C1 segment of cervical spinal cord (tissue), 14 donors: ENCODE data around the gene NRP2.

Experiments used
- DNase-seq, 14 donors: peaks; one replicate each; lab custom pipeline; 2025; lab: John Stamatoyannopoulos, UW

Gene NRP2

DNA sequence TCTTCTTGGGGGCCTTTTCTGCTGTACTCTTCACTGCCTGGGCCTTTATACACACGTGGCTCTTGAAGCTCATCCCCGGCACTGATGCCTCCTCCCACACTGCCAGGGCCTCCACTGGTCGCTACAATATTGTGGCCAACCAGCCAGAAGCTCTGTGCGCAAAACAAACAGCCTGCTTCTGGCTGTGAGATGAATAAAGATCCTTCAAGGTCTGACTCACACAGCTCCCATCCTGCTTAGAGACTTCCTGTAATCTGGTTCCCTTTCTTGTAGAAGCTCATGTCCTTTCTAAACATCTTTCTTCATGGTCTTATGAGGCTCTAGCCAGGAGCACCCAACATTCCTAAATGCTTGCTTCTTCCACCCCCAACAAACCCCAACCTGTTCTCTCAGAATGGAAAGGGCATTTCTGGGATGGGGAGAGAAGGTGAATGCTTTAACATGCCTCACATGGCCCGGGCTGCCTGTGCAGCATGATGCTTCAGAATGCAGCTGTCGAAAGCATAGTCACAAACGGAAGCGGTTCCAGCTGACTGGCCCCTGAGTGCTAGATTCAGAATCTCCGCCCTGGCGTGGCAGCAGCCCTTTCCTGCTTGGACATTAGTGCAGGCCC lies 24.6 kb downstream of the NRP2 start:
- peak in 8 of 14 donors; percentile 11 to 74 (median 50) for DNase-seq

DNA sequence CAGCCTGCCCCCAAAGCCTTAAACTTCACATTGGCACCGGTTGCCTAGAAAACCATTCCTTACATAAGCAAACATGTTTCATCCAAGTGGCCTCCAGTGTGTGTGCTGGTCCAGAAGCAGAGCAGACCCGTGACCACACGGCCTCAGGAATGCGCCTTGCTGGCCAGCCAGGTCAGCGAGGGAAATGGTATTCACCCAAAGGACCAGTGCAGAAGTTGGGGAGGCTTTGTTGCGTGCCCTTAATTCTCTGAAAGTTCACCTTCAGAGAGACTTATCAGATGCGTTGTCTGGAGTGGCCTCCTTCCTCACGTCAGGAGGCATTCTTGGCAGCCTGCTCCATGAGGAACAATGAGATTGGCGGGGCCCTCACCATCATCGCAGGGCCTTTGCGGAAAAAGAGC lies 25.9 kb downstream of the NRP2 start:
- DNase-seq = no peak

DNA sequence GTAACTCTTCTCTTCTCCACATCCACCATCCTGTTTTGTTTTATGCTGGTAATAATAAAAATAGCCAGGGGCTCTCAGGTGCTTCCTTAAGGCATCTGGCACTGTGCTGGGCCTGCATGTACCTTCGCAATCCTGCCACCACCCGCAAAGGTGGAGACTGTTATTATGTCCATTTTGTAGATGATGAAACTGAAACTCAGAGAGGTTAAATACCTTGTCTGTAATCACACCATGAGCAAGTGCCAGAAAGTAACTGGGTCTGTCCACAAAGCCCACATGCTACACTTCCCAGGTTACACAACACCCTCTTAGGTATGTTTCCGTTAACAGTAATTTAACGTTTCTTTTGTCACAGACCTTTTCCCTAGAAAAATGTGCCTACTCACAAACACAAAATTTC lies 27.0 kb downstream of the NRP2 start:
- no peak for DNase-seq

DNA sequence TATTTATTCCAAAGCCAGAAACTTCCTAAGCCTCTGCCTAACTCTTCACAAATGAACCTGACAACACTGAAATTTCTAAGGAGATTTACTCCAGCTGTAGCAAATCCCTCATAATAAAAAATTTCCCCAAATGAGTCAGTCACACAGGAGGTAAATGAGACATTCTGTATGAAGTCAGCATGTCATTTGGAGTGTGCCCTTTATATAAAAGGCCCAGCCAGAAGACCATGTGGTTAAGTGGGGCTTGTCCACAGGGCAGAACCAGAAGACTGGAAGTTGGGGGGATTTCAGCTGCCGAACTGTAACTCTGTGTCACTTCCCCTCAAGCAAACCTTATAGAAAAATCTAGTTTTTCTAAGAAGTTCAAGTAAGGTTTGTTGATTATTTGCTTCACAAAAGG lies 30.2 kb downstream of the NRP2 start:
- DNase-seq = no peak

DNA sequence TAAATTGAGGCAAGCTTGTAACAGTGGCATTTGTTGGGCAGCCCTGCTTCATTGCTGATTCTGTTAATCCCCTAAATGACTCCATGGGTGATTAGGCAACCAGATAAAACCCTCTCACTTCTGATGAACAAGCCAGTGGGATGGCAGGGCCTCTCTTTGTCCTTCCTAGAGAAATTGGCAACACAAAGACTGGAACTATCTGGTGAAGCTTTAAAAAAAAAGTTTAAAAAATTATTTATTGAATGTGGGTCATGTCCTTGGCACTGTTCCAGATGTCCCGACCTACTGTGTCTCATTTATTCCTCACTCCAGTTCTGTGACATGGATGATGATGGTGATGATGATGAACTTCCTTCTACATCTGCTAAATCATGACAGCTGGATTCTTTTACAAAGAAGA lies 30.8 kb downstream of the NRP2 start:
- no peak for DNase-seq

DNA sequence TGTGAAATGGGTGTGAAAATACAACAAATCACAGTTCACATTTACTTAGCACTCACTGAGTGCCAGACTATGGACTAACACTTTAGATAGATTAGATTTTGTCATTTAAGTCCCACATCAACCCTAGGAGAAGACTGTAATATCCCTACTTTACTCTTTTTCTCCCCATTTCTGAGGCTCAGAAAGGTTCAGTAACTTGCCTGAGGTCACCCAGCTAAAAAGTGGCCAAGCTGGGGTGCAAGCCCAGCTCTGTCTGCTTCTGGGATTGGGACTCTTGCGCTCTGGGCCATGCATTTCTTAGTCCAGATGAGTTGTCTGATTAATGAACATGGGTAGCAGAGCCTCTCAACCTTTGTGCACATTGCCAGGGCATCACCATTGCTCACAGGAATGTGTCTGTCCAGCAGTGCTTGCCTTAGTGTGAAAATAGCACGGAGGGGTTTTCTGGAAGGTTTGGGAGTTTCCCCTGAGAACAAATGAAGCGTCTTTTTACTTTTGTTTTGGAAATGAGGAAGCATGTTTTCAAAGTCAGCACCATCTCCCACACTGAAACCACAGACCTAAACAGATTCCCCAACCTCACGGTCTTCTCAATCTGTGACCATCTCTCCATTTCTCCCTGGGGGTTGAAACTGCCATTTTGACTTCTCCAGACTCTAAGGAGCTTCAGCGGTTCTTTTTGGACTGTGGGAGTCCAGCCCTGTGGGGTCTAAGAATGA lies 31.9 kb downstream of the NRP2 start:
- peak in 1 of 14 donors; percentile 8 for DNase-seq

DNA sequence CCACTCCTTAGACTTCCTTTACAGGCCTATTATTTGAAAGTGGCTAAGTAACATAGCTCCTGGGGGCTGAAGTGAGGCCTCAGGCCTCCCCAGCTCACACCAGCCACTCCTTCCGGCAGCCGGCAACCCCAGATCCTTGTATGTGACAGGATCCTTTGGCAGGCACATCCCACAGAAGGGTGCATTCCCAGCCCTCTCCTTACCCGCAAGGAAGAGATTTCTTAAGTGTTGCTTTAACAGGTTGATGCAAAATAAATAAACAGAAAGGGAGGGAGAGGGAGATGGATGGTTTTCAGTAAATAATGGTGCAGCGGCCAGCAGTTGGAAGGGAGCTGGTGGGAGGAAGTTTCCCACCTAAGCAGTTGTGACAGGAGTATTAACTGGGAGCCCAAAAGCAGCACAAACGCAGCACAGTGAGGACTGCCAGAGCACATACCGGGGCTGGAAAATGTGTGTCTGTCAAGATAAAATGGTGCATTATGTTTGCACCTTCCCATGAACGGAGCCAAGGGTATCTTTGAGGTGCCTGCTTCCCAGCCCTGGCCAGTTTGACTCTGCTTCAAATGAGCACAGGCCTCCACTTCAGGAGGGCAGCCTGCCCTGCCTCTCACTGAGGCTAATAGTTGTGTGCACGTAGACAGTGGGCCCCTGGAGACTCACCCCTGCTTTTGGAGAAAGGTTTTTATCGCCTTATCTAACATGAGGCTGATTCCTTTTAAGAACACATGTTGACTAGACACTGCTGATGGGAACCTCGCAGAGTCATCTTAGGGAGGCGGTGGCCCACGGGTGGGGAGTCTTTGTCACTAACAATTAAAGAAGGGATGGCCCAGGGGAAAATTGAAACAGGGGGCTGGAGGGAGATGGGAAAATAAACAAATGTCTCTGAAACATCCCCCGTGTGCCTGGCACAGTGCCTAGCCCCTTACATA lies 32.8 kb downstream of the NRP2 start:
- DNase-seq = peak in 1 of 14 donors; percentile 16

DNA sequence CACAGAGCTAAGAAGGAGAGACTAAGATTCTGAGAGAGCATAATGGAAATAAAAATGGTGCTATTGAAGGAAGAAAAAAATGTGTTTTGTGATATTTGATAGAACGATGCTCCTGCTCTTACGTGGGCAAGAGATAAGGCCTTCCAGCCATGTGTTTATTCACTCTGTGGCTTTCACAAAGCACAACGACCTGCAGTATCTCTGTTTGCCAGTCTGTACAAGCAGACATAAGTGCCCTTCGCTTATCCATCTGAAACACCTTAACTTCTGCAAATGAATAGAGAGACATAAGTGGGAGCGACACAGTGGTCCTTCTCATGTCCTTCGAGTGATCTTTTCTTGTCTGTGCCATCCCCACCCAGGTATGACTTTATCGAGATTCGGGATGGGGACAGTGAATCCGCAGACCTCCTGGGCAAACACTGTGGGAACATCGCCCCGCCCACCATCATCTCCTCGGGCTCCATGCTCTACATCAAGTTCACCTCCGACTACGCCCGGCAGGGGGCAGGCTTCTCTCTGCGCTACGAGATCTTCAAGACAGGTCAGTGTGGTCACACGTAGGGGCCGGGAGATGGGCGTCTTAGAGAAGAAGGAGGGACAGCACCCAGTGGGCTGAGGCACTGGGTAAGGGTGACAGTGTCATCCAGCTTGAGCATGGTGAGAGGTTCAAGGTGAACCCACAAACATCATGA lies 33.7 kb downstream of the NRP2 start:
- DNase-seq = no peak

DNA sequence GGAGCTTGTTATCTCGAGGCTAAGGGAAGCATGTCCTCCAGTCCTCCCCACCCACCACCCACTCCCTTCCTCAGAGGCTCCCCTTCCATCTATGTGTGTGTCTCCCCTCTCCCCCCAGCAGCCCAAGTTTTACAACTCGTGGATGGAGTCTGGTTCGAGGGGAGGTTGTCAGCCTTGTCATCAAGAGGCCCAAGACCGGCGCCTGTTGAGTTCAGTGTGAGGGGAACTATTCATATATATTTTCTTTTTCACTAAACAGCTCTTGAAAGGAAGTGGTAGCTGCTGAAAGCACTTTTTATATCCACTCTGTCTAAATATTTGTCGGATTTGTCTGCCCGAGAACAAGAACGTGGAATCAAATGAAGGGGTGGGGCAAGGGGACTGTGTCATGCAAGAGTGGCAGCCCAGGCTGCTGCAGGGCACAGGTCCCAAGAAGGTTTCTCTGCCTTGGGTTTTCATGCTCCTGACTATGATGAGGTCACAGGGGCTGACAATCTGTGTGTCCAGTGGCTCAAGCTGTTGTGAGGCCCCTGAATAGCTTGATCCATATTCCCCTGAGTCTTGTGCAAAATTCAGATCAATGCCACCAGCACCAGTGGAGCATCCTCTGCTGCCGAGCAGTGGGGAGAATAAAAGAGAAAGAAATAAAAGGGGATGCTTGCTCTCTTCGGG lies 35.0 kb downstream of the NRP2 start:
- no peak for DNase-seq

DNA sequence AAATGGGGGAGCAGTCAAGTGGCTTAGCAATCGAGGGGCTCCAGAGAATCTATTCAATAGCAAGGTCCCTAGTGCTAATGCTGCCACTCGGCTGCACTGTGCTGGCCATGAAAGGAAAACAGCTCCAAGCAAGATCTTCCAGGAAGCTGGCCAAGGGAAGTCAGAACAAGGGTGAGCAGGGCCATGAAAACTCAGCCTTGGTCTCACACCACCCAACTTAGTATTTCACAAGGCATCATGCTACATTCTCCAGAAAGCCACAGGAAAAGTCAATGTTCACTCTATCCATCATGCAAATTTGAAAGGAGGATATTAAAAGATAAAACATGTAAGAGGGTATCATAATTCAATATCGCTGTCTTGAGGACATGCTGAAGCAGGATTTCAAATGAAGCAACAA lies 35.7 kb downstream of the NRP2 start:
- no peak for DNase-seq

DNA sequence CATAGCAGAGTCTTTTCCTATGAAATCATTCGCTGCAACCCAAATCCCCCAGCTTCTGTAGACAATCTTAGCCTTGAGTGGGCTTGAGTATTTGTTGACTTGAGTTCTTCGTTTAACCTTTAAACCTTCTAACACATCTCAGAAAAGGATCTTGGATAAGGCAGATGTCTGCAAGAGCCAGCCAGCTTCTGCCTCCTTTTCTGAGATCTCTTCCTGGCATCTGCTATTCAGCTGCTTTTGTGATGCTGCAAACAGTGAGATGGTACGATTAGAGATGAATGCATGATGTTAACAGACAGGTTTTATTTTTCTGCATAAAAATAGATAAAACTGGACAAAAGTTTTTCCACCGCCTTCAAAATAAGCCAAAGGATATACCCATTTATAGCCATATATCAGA lies 37.5 kb downstream of the NRP2 start:
- no peak for DNase-seq

DNA sequence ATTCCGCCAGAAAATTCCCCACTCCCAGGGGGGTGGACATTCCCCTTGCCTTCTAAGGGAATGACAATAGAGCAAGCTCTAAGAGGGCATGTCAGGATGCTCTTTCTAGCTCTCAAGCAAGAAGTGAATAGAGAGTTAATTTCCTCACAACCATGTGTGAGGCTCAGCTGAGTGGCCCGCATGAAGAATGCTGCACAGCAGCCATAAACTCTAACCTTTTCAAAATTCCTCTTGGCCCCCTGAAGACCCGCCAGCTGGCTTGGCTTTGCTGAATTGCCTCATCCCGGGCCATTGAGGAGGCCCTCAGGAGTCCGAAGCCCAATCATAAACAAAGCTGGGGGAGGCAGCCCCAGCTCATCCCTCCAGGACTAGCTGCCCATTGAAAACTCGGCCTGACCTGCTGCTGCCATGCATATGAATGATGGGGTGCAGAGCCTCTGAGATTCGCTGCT lies 38.2 kb downstream of the NRP2 start:
- DNase-seq = no peak

DNA sequence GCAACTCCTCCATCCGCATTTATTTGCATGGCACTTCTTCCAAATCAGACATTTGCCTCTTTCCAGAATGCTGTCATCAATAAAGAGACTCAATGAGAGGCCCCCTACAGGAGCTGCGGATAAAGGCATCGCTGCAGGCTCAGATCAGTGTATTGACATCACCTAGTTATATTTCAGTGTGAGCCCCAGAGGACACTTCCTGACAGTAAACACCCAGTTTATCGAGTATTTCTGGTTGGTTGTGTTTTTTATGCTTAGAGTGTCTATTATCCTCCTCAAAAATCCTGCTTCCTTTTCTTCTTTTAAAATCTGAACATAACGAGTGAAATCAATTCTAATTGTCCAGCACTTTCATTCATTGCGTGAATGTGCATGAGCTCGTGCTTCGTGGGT lies 38.8 kb downstream of the NRP2 start:
- no peak for DNase-seq

DNA sequence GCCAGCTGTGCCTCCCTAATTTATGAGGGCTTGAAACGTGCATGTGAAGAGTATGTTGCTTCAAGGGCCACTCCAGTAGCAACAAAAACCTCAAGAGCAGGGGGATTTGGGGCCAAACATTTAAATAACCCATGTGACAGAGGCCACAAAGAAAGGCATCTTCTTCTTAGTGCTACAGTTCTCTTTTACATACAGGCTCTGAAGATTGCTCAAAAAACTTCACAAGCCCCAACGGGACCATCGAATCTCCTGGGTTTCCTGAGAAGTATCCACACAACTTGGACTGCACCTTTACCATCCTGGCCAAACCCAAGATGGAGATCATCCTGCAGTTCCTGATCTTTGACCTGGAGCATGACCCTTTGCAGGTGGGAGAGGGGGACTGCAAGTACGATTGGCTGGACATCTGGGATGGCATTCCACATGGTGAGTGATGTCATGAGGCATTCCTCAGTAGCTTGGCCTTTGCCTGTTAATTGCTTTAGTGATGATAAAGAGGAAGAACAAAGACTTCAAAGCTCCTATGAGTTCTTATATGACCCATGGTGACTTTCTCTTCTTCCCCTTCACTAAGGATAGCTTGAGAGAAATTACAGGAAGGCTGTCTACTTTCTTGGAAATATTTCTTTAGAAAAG lies 40.1 kb downstream of the NRP2 start:
- no peak for DNase-seq

DNA sequence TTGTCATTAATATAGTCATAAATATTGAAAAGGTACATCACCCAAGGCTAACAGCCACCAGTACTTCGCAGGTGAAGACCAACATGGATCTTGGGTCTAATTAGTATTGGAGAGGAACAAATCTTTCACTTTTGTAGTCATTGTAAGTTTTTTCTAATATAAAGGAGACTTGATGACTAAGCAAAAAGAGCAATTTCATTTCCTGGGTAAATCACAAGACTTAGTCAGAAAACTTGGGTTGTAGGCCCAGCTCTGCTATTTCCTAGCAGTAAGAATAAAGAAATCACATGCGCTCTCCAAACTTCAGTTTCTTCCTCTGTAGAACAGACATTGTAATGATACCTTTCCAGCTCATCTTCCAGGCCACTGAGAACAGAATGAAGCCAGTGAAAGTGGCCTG lies 40.9 kb downstream of the NRP2 start:
- no peak for DNase-seq

DNA sequence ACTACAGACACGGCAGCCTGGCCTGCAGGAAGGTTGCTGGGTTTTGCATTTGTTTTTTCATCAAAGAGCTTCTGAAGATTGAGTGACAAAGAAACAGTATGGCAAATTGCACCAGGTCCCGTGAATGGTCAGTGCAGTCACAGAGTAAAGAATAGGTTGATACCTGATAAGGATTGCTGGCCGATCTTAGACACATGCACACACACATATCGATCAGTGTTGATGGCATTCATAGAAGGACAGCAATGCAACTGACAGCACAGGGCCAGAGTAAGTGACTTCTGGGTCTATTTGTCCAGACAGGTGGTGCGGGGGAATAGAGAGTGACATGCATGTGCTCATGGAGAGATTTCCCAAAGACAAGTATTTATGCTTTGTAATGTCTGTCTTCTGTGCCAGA lies 42.8 kb downstream of the NRP2 start:
- DNase-seq = no peak

DNA sequence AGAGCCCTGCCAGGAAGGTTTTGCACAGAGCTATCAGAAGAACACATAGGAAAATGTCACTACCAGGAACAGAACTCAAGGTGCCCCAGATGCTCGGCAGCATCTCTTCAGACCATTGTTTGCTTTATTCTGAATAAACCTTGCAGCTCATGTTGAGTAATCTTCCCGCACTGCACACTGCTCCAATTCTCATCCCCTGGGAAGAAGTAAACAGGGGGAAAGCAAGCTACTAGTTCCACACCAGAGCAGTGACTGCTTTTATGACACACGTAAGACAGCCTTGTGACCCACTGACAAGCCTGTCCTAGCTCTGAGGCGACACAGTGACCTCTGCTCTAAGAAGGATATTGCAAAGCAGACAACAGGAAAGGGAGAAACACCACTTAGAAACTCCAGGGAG lies 44.2 kb downstream of the NRP2 start:
- DNase-seq = no peak

DNA sequence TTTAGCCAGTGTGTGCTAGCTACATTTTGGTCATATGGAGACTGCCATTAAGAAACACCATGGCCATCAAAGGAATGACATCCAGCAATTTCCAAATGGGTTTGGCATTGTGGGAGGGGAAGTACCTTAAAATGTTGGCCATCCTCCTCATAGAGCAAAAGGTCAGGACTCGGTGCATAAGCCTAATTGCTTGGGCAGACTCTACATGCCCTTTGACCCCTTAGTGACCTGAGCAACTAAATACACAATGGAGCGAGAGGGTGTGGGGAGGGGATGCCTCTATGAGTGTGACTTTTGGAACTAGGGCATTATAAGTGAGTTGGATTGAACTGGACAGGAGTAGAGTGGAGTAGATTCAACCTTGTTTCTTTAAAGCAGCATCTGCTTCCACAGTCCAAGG lies 44.9 kb downstream of the NRP2 start:
- DNase-seq = no peak

DNA sequence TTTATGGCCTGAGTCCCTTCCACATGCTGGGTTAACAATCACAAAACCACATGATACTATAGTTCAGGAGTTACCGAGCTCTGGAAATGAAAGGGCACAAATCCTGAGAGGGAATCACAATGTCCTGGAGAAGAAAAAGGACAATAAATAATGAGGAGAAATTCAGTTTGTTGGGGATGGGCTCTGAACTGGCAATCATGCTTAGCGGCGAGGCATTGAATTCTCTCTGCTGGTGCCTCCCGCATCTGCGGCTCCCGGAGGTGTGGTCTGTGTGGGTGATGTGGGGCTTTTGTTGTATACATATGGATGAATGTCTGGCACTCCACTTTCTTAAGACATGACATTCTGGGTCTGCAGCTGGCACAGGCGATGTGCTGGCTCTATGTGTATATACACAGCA lies 46.1 kb downstream of the NRP2 start:
- no peak for DNase-seq

DNA sequence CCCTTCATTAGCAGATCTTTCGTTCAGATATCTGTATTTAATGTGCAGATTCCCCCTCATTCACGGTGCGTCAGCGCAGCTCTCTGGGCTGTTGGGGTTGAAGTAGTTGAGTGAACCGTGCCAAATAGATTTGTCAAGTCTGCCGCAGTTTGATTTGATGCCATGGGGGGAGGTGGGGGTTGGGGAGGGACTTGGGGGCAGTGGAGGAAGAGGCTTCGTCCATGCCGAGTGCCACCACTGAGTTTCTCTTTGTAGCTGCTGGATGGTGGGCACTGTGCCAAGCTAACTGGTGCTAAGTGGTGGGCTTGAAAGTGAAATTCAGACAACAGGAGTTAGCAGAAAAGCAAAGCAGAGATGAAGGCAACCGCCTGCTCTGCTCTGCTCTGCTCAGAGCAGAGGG lies 47.9 kb downstream of the NRP2 start:
- DNase-seq = peak in 1 of 14 donors; percentile 48
